DMS153 treated with DMSO at 0.1 percent for 48 hours (cell line): ENCODE data around the gene CD1B.
"Not testable (repeated sequence)": the region's sequence is repeated elsewhere in the genome, so short reads cannot be mapped to it uniquely, and the experiment has no call there.

Source experiments
- DNase-seq: peaks from one replicate; lab custom pipeline; 2025; ENCODE audit not compliant: unreplicated experiment; lab: John Stamatoyannopoulos, UW

CD1B gene

DNA sequence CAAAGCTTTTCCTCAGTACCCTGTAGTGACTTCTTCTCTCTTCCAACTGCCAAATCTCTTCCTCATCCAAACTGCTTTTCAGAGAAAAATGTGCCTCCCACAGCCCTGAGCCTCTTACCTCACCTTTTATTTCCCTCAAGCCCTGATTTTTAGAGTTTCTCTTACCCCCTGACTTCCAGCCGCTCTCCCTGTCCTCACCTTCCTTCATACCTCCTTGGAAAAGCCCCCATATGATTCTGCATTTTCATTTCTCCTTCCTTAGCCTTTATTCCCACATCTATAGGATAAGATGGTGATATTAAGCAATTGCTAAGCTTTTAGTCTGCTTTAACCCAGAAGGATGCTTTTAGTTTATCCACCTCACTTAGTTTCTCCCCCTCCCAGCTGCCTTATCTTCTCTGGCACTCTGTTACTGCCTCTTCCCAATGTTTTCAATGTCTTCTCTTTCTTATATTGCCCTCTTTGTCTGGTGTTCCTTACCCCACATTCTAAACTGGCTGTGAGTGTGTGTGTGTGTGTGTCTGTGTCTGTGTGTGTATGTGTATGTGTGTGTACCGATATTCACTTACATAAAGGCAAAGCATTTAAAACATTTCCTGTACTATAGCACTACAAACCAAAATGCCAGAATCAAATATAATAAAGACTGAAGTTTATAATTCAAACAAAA lies at the start of gene CD1B:
Gene CD1B (minus strand): TSS at position 51 of the 670 bp plus-strand sequence. CDS start 108 bp downstream, outside the sequence.
- no peak for DNase-seq

DNA sequence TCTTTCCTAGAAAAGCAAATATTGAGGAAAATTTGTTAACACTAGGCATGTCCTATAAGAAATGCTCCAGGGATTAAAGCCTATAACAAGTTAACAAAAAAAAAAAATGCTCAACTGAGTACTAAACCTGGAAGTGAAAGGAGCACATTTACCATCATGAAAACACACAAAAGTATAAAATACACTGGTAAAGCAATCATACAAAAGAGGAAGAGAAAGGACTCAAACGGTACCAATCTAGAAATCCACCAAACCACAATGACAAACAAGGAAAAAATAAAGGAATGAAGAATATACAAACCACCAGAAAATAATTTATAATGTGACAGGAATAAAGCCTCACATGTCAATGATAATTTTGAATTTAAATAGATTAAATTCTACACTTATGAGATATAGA lies 43.5 kb upstream of the CD1B start:
- no peak for DNase-seq

DNA sequence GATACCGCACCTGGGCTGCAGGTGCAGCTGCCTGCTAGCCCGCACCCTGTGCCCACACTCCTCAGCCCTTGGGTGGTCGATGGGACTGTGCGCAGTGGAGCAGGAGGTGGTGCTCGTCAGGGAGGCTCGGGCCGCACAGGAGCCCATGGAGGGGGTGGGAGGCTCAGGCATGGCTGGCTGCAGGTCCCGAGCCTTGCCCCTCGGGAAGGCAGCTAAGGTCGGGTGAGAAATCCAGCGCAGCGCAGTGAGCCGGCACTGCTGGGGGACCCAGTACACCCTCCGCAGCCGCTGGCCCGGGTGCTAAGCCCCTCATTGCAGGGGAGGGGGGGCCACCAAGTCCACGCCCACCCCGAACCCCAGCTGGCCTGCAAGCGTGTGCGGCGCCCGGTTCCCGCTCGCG lies 42.8 kb upstream of the CD1B start:
- DNase-seq = not testable (repeated sequence)

DNA sequence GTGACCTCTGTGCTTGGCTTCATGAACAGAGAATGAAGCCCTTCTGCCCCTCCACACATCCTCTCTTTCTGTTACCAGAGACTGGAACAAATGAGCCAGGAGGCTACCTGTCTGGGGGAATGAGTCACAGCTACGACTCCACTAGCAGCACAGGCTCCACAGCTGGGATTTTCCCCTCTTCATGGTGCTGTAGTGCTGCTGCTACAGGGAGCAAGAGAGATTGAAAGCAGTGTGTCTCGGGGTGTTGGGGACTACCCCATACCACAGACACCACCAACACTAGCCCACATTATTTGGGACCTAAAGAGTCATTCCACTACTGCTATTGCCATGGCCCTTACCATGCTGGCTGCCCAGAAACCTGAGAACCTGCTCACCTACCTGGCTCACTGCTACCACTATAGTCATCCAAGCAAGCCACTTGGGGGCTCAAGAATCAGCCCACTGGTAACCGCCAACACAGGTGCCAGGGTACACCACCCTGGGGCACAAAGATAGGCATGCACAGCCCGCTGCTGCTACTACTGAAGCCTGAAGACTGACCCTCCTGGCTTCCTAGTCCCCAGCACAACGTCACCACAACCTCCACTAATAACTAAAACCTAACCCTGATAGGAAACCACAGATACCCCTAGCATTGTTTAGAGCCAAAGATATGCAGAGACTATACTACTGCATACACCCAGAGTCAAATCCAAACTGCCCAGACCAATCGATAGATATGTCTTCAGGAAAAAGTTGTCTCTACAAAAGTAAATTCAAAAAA lies 40.0 kb upstream of the CD1B start:
- DNase-seq = no peak

DNA sequence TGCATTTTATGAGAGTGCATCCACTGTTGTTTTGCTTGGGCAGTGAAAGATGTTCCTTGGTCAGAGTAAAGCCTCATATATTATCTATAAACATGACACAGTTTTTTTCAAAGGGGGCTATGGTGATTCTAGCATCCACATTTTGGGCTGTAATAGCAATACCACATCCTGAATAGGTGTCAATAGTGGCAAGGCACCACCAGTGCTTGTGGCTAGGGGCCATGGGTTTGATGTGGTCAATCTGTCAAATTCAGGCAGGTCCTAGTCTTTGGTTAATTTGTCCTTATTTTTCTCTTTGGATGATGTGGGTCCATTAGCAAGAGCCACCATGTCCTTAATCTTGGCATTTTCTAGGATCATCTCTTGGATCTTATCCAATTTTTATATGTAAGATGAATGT lies 35.5 kb upstream of the CD1B start:
- DNase-seq = no peak

DNA sequence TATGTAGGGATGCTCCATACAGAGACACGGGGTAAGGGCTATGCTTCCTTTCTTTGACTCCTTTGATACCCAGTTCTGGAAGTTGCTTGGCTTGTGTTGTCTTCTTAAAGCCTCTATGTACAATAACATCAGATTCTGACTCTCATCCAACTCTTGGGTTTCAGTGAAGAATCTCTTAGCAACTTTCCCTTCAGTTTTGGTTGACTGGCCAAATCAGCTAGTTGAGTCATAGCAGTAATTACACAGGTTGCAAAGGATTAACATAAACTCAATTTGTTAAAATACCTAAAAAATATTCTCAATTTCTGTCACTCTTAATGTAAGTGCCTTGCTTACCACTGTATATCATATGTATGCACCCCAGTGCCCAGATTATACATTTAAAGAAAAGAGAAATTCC lies 31.6 kb upstream of the CD1B start:
- no peak for DNase-seq

DNA sequence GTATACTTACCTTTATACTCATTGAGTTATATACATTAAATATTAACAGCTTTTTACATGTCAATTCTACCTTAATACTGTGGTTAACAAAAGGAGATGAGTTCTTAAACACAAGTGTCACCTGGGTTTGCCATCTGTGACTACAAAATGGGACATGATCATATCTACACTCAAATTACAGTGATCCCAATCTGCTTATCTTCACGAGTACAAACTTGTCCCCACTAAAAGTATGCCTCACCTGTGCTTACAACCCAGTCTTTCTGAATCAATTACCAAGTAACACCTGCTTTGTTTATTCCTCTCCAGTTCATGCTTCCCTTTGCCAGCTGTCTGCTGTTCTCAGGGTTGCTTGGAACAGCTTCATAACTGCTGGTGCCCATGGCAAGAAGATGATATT lies 31.2 kb upstream of the CD1B start:
- DNase-seq = no peak

DNA sequence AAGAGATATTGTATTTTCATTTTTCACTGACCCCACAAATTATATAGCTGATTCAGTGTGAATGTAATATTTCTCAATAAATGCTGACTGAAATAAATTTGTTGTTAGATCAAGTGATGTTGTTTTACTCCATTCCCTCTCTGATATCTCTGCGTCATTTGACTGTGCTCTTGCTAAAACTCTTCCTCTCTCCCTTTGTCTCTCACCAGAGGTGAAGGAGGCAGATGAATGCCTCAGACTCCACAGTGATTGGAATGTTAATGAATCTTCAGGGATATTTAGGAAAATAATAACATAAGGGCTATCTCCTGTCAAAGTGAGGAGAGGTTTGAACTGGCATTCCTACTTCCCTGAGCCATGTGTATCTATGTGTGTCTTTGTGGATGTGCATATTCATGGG lies 26.1 kb upstream of the CD1B start:
- no peak for DNase-seq

DNA sequence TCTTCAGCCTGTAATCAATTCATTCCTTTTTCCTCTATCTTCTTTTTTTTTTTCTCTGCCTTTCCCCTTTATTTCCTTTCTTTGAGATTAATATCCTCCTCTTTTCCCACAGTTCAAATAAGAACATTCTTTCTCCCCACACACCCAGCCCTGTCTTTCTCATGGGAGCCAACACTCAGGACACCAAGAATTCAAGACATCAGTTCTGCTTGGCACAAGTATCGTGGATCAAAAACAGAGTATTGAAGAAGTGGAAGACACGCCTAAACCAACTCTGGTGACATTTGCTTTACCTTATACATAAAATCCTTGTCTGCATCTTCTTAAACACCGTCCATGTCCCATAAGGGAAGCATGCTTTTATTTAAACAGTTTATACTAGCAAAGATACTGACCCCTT lies 25.3 kb upstream of the CD1B start:
- DNase-seq = no peak

DNA sequence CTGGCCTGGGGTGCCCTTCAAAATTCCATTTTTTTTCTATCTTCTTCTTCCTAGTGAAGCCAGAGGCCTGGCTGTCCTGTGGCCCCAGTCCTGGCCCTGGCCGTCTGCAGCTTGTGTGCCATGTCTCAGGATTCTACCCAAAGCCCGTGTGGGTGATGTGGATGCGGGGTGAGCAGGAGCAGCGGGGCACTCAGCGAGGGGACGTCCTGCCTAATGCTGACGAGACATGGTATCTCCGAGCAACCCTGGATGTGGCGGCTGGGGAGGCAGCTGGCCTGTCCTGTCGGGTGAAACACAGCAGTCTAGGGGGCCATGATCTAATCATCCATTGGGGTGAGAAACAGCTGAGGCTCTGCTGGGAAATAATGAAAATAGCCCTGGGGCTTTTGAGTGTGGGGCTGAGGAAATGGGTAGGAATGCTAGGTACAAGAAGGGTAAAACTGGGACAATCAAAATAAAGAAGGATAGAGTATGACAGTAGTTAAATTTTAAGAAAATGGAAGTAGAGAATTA lies 24.5 kb upstream of the CD1B start:
- no peak for DNase-seq

DNA sequence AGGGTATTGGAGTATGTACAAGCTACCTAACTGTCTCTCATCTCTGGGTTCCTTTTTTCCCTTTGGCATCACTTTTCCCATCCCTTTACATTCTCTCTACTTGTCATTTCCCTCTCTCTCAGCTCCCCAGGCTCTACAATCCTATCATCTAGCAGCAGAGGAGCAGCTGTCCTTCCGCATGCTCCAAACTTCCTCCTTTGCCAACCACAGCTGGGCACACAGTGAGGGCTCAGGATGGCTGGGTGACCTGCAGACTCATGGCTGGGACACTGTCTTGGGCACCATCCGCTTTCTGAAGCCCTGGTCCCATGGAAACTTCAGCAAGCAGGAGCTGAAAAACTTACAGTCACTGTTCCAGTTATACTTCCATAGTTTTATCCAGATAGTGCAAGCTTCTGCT lies 22.9 kb upstream of the CD1B start:
- DNase-seq = no peak

DNA sequence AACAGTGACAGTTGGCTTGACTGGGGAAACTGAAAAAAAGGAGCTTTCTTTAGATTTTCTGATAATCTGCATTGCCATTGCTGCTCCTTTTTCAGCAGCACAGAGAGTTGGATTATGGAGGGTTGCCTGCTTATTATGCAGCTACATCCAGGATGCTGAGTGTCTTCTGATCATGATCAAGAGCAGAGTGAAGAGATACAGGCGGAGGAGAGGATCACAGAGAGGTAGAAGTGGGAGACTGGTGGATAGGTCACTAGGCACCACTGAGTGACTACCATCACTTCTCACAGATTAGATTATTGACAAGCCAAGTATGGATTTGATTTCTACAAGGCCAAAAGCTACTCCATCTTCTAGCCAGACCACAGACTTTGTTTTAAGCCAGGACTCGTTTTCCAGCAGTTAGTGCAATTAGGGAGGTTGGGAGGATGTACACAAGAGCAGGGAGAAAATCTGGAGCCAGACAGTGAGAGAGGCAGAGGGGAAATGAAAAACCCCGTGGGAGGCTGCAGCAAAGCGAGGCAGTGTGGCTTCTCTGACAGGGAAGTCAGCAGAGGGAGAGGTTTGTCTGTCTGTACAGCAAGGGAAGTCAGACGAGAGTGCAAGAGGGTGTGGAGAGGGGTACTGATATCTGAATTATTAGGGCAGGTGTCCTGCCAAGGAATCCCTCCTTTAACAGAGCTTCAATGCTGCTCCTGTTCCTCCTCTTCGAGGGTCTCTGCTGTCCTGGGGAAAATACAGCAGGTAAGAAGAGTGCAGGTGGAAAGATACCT lies 22.2 kb upstream of the CD1B start, which contains the start of gene CD1E:
Gene CD1E (plus strand): TSS at position 592 of the 773 bp plus-strand sequence. CDS start 95 bp downstream, at position 687.
- no peak for DNase-seq

DNA sequence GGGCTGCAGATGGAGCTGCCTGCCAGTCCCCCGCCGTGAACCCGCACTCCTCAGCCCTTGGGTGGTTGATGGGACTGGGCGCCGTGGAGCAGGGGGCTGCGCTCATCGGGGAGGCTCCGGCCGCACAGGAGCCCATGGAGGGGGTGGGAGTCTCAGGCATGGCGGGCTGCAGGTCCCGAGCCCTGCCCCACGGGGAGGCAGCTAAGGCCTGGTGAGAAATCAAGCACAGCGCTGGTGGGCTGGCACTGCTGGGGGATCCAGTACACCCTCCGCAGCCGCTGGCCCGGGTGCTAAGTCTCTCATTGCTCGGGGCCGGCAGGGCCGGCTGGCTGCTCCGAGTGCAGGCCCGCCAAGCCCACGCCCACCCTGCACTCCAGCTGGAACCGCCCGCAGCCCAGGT lies 17.6 kb upstream of the CD1B start:
- not testable (repeated sequence) for DNase-seq

DNA sequence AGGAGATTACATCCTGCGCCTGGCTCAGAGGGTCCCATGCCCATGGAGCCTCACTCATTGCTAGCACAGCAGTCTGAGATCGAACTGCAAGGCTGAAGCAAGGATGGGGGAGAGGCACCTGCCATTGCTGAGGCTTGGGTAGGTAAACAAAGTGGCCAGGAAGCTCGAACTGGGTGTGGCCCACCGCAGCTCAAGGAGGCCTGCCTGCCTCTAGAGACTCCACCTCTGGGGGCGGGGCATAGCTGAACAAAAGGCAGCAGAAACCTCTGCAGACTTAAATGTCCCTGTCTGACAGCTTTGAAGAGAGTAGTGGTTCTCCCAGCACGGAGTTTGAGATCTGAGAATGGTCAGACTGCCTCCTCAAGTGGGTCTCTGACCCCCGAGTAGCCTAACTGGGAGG lies 5.1 kb upstream of the CD1B start:
- DNase-seq = not testable (repeated sequence)

DNA sequence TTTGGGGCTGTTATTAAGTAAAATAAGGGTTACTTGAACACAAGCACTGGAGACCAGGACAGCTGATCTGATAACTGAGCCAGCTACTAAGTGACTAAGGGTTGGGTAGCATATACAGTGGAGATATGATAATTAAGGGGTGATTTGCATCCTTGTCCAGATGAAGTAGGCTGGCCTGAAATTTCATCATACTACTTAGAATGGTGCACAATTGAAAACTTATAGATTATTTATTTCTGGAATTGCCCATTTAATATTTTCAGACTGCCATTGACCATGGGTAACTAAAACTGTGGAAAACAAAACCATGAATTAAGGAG lies 3.8 kb upstream of the CD1B start:
- DNase-seq = no peak

DNA sequence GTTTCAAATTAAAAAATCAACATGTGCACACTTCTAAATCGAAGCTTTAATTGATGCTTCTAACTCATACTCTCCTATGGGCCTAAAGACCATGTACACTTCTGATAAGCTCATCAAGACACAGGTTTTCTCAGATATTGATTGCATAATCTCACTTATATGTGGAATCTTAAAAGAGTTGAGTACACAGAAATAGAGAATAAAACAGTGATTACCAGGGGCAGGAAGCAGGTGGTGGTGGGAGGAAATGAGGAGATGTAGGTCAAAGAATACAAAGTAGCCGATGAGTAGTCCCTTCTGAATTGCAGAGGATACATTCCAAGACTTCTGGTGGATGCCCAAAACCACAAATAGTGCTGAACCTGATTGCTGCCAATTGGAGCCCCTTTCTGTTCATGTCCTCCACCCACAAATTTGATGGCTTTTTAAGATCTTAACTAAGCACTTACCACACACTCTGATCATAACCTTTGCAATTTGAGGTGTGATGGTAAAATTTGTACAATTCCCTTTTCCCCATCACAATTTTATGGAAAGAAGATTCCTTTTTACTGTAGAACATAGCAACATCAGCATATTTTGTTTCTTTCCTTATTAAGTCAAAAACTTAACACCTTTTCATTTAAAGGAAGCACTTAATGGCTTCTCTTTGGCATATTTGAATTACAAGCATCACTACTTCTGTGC lies 3.3 kb upstream of the CD1B start:
- no peak for DNase-seq

DNA sequence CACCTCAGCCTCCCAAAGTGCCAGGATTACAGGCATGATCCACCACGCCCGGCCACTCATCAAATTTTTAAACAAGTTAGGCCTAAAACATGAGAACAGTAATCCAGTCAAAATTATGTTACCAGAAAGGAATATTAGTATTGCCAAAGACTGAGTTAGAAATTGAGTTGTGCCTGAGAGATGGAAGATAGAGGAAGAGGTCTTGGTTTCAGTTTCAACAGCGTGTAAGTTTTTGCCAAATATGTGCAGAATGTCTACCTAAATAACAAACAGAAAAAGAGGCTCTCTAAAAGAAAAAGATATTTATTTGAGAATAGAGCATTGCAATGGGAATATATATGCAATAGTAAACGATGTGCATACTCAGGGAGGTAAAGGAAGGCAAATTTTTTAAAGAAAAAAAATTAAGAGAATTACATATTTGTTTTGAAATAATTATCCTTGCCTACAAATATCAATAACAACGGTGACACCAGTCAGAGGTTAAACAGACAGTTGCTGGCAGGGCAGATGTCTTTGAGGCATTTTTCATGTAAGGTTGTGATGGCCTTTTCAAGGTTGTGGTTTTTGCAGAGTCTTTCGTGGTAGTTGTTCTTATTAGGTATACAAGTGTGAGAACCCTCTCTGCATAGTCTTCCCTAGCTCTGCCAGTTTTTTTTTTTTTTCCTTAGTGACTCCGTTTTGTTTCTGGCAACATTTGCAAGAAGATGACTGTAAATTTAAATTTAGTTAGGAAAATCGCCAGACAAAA lies 2.2 kb upstream of the CD1B start:
- DNase-seq = no peak

DNA sequence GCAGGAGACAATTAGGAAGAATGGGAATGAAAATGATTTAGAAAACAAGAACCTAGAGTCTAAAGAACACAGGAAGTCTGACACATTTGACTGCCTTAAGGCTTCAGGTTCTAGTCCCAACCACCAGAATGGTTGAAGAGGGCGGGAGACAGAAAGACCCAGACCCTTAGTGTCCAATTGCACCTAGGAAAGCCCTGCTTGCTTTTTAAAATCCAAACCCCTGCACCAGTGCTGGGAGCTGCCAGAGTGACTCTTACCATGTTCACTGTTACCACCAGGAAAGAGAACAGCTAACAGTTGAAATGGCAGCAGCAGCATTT lies 265 bp downstream of the CD1B start:
- no peak for DNase-seq

DNA sequence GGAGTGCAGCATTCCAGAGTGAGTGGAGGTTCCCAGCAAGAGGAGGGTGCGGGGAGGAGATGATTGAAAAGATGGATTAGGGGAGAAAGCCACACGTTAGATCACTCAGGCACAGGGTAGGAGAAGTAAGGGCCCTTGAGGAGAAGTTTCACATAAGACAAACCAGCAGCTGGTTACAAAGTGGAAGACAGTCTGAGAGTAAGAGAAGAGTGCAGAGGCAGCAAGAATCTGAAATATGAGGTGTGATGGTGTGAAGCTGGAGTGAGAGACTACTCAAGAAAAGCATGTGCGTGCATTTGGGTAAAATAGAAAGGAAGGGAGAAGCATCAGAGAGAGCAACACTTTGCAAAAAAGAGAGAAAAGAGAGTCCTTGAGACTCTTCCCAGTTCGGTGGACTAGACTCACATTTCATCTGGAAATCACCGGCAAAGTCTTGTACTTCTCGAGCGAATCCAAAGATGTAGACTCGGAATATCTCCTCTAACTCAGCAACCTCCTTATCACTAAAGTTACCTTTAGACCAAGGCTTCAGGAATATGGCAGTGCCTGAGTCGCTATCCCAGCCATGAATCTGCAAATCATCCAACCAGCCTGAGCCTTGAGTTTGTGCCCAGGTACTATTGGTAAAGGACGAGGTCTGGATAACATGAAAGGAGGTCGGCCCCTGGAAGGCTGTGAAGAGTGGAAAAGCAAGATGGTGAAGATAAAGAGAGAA lies 783 bp downstream of the CD1B start:
- DNase-seq = no peak

DNA sequence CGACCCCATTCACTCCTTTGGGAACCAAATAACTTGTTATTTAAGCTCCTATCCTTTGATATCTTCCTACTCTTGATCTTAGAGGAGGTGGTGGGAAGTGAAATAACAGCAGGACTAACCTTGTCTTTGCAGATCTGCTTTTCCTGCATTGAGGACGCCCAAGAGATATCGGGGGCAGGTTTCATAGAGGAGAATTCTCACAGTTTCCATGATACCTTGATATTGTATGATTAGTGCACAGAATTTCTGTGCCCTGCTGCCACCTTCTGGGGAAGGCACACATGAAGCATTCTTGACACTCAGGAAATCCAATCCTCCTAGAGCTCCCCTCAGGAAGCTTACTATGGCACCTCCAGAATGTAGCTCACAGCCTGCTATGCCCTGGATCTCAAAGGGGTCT lies 1.6 kb downstream of the CD1B start:
- no peak for DNase-seq
